Keratinocyte (primary cell): ENCODE results near the gene DIDO1.

Experiments used
- CTCF ChIP-seq, 3 experiments: IDR thresholded peaks in 1 of 3; conservative IDR thresholded peaks in 1 of 3; optimal IDR thresholded peaks in 1 of 3; 2 replicates in 2 of 3; 3 replicates in 1 of 3; pipeline versions ENCODE3 to v1.5.1; 2011; ENCODE audit warnings: low read length in 3 of 3, mild to moderate bottlenecking in 3 of 3, moderate library complexity in 2 of 3, control low read depth in 1 of 3, inconsistent platforms in 1 of 3; ENCODE audit not compliant: insufficient read depth in 2 of 3; ENCODE audit errors: extremely low read depth in 1 of 3
- EZH2 ChIP-seq: IDR thresholded peaks from one replicate; pipeline ENCODE4 v1.6.1; 2012; ENCODE audit warnings: inconsistent platforms, mild to moderate bottlenecking, low read length, moderate library complexity

GRCh38 chr20:62913043-62913630 is 13.2 kb downstream of the DIDO1 start:
- TF ChIP-seq EZH2 (no peak), CTCF (optimal IDR thresholded peaks at IDR 0.05 in 1 of 3, IDR thresholded peaks at IDR 0.05 in 1 of 3, conservative IDR thresholded peaks at IDR 0.05 in 1 of 3; ENCODE audit: extremely low read depth in 1 of 3, insufficient read depth in 2 of 3, low read length in 3 of 3) (no peak)
